ENCODE data around the gene WWOX. TPM values are rescaled to one million over a fixed set of nuclear protein-coding genes. Genes with fewer than 3 reads are reported as not detected.
A peak's percentile ranks its signal among the peaks of the same experiment; 100 is the strongest.
"Not testable (repeated sequence)": the region's sequence is repeated elsewhere in the genome, so short reads cannot be mapped to it uniquely, and the experiment has no call there.

The WWOX gene
- total RNA-seq: 106 TPM

GRCh38 chr16:78099271-78100111 lies at the start of gene WWOX:
TSS of gene WWOX (plus strand) at chr16:78099654.
- DNase-seq (ENCODE audit: low spot score in 2 of 2): peak; percentile 91 to 99
- intact Hi-C loops (cut with DNase I): loop anchor here (1.0 to 10.0 kb wide), 6 partner anchors 52 to 1498 kb away; partner anchors contain the start of genes MON1B, NUDT7 and VAT1L

DNA sequence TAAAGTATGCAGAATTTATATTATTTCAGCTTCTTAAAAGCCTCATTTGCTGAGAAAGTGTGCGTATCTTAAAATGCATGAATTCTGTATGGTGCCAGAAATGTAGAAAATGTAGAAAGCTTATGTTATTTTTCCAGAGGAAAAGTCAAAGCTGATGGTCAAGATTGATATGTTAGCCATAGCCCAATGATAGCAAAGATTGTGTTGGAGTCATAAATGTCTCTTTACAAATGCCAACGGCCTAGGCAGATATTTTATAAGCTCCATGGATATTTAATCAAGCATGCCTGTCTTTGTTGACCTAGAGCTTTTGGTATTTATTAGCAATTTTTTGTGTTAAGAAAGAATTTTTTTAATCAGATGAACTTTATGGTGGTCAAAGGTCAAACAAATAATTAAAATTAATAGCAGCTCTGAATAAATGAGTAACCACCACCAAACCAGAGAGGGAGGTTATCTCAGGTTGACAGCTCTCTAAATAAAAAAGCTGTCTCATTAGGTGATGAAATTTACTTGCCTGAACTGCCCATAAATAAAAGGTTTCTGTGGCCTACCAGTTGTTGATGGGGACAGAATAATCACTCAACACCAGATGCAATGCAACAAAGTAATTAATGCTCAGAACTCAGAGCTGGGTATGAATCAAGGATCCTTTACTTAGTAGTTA lies 48.6 kb upstream of the WWOX start:
- Histone ChIP-seq H3K9me3 (no peaks in the 10 kb centered on the region), H3K4me1 (peaks cover under 1% of the 10 kb centered on the region in 2 donors), H3K36me3 (no peaks in the 10 kb centered on the region), H3K4me3 (no peak overlapping the region), H3K27ac (no peak overlapping the region), H3K27me3 (no peaks in the 10 kb centered on the region)
- DNase-seq (ENCODE audit: low spot score in 2 of 2): no peak
- intact Hi-C loops (cut with DNase I): no loop called here
- TF ChIP-seq CTCF (IDR thresholded peaks at IDR 0.05): no peak

More at GRCh38 chr16:78099271-78100111, at the start of gene WWOX:
- Histone ChIP-seq H3K27me3 (no peaks in the 10 kb centered on the region), H3K4me3 (peak within 1 kb of the TSS; percentile 67 to 98), H3K4me1 (peaks cover 4 to 15% of the 10 kb centered on the region in 2 donors), H3K9me3 (no peaks in the 10 kb centered on the region), H3K27ac (peak within 1 kb of the TSS; percentile 88 to 92), H3K36me3 (no peaks in the 10 kb centered on the region)
- peak in 1 of 3 experiments; percentile 76 for TF ChIP-seq CTCF (IDR thresholded peaks at IDR 0.05)

- Histone ChIP-seq H3K4me3 (no peak overlapping the region), H3K4me1 (no peaks in the 10 kb centered on the region), H3K9me3 (no peaks in the 10 kb centered on the region), H3K27ac (no peak overlapping the region), H3K27me3 (no peaks in the 10 kb centered on the region), H3K36me3 (no peaks in the 10 kb centered on the region)
- TF ChIP-seq CTCF (IDR thresholded peaks at IDR 0.05): no peak
- DNase-seq (ENCODE audit: low spot score in 2 of 2): no peak
- intact Hi-C loops (cut with DNase I): no loop called here
Observed at GRCh38 chr16:78057803-78058564, 41.5 kb upstream of the WWOX start.

- DNase-seq (ENCODE audit: low spot score in 2 of 2); H3K27me3 ChIP-seq; intact Hi-C loops (cut with DNase I); H3K27ac ChIP-seq; H3K4me1 ChIP-seq; H3K9me3 ChIP-seq; H3K4me3 ChIP-seq; H3K36me3 ChIP-seq: not testable (repeated sequence)
Observed at GRCh38 chr16:78059806-78060205, 39.6 kb upstream of the WWOX start.

DNA sequence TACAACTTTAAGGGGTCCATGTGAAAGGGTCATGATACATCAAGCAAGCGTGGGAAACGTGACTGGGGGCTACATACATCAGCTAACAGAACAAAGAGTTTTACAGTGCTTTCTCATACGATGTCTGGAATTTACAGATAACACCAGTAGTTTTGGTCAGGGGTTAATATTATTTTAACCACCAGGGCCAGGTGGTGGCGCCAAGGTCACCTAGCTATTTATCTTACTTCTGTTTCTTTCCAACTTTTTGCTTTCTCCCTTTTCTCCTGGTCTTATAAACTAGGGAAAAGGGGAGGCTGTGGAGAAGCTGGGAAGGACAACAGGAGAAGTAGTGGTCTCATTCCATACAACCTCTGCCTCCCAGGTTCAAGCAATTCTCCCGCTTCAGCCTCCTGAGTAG lies 39.2 kb upstream of the WWOX start:
- Histone ChIP-seq H3K27me3 (no peaks in the 10 kb centered on the region), H3K36me3 (no peaks in the 10 kb centered on the region), H3K4me3 (no peak overlapping the region), H3K4me1 (peaks cover 0 to 5% of the 10 kb centered on the region in 2 donors), H3K27ac (no peak overlapping the region), H3K9me3 (no peaks in the 10 kb centered on the region)
- no peak for DNase-seq (ENCODE audit: low spot score in 2 of 2)
- TF ChIP-seq CTCF (IDR thresholded peaks at IDR 0.05): no peak
- intact Hi-C loops (cut with DNase I): no loop called here
